ENCODE measurements around the gene EQTN. TPM values are rescaled to one million over a fixed set of nuclear protein-coding genes. Genes with fewer than 3 reads are reported as not detected.
"Not testable (repeated sequence)": the region's sequence is repeated elsewhere in the genome, so short reads cannot be mapped to it uniquely, and the experiment has no call there.

The EQTN gene
- total RNA-seq, 2 donors from 2014 or later: not detected

GRCh38 chr9:27247756-27248155 lies 49.2 kb downstream of the EQTN start:
- Histone ChIP-seq H3K27me3 (ENCODE audit: control insufficient read depth, insufficient read depth, low read length, poor library complexity, severe bottlenecking) (no peaks in the 10 kb centered on the region), H3K27ac (ENCODE audit: low read depth, low read length) (no peak overlapping the region), H3K4me3 (ENCODE audit: low read length) (no peak overlapping the region), H3K4me1 (ENCODE audit: control insufficient read depth, insufficient read depth, low read length) (no peaks in the 10 kb centered on the region), H3K36me3 (ENCODE audit: control insufficient read depth, insufficient read depth, low read length) (no peaks in the 10 kb centered on the region), H3K9ac (ENCODE audit: extremely low read depth, low read length, poor library complexity, severe bottlenecking) (no peak overlapping the region), H3K9me3 (ENCODE audit: control insufficient read depth, low read length) (no peaks in the 10 kb centered on the region)
- Mint-ChIP-seq H3K27me3 (ENCODE audit: insufficient read depth) (no peaks in the 10 kb centered on the region), H3K4me3 (no peak overlapping the region), H3K4me1 (no peaks in the 10 kb centered on the region), H3K9me3 (no peaks in the 10 kb centered on the region), H3K36me3 (ENCODE audit: low read depth) (no peaks in the 10 kb centered on the region), H3K27ac (no peak overlapping the region)
- DNase-seq: peak; percentile 80
- 30 to 37% methylated on average over 1 to 2 of the region's 2 CpGs for WGBS, 2 experiments (ENCODE audit: insufficient coverage in 1 of 2, insufficient read length in 1 of 2)
- peak; percentile 85 for TF ChIP-seq CTCF (conservative IDR thresholded peaks at IDR 0.05)

GRCh38 chr9:27239648-27240047 lies 57.3 kb downstream of the EQTN start:
- H3K9me3 Mint-ChIP-seq: peaks cover 44% of the 10 kb centered on the region
- H3K36me3 Mint-ChIP-seq (ENCODE audit: low read depth); H3K27ac ChIP-seq (ENCODE audit: low read depth, low read length); H3K4me1 Mint-ChIP-seq; H3K4me1 ChIP-seq (ENCODE audit: control insufficient read depth, insufficient read depth, low read length); H3K27me3 Mint-ChIP-seq (ENCODE audit: insufficient read depth); H3K4me3 ChIP-seq (ENCODE audit: low read length); H3K9ac ChIP-seq (ENCODE audit: extremely low read depth, low read length, poor library complexity, severe bottlenecking); H3K36me3 ChIP-seq (ENCODE audit: control insufficient read depth, insufficient read depth, low read length); H3K27ac Mint-ChIP-seq; H3K27me3 ChIP-seq (ENCODE audit: control insufficient read depth, insufficient read depth, low read length, poor library complexity, severe bottlenecking); H3K4me3 Mint-ChIP-seq: not testable (repeated sequence)
- peak; percentile 58 for DNase-seq
- WGBS, 2 experiments (ENCODE audit: insufficient coverage in 1 of 2, insufficient read length in 1 of 2): 60 to 82% methylated on average over 2 to 12 of the region's 12 CpGs
- peaks cover 13% of the 10 kb centered on the region for H3K9me3 ChIP-seq (ENCODE audit: control insufficient read depth, low read length)

Other genes starting within 250 kb of the EQTN start
- 1 to 10 TPM; 2.4 to 4.9 TPM for gene TEK, start 187.9 kb downstream of the EQTN start, total RNA-seq
- gene IFNK, start 227.1 kb upstream of the EQTN start, total RNA-seq: not detected
- gene MOB3B, start 232.7 kb upstream of the EQTN start, total RNA-seq: 1 to 10 TPM; 5.6 to 6.2 TPM

Measured in endodermal cell (in vitro differentiated cells).